Measurements from ENCODE around the gene TNFRSF12A.

TNFRSF12A gene

GRCh38 chr16:3020247-3020603, at the start of gene TNFRSF12A:
Gene TNFRSF12A, plus strand, starts transcription at chr16:3020368. Its CDS starts 30 bp downstream, at chr16:3020398.
- DNase-seq (ENCODE audit: low read depth in 2 of 2, low spot score in 1 of 2): peak in 1 of 2 donors; percentile 54

DNA sequence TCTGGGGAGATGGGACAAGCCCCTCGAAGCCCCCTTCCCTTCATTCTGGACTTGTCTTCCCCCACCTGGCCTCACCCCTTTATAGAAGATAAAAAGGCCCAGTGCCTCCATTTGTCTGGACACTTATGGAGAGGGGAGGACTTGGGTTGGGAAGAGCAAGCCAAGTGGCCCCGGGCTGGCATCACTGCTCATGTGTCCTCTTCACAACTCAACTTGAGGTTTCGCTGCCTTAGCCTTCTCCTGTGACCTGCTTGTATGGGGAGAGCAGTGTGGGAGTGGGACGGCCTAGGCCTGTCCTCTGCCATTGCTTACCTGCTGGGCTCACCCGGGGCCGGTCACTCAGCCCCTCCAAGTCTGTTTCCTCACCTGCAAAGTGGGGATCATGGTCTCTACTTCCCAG, 49.6 kb upstream of the TNFRSF12A start:
- DNase-seq (ENCODE audit: low read depth in 2 of 2, low spot score in 1 of 2): no peak

GRCh38 chr16:2971134-2971984, 48.8 kb upstream of the TNFRSF12A start:
- no peak for DNase-seq (ENCODE audit: low read depth in 2 of 2, low spot score in 1 of 2)

- DNase-seq (ENCODE audit: low read depth in 2 of 2, low spot score in 1 of 2): no peak
Measured at GRCh38 chr16:2971985-2972784, 48.0 kb upstream of the TNFRSF12A start.

DNA sequence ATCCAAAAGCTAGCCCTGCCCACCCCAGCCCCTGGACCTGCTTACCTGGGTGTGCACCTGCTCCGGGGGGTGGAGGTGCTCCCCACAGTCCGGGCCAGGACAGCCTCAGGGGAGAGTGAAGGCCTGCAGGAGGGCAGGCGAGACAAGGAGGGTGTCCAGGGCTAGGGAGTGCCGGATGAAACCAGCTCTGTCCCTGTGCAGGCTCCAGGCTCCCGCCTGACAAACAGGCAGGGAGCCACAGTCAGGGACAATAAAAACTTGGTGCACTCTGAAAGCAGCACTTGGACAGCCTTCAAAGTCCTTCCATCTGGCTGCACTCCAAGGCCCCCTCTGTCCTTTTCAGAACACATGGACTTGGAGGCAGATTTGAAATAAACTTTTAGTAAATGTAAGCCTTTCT, 47.1 kb upstream of the TNFRSF12A start:
- DNase-seq (ENCODE audit: low read depth in 2 of 2, low spot score in 1 of 2): no peak

DNA sequence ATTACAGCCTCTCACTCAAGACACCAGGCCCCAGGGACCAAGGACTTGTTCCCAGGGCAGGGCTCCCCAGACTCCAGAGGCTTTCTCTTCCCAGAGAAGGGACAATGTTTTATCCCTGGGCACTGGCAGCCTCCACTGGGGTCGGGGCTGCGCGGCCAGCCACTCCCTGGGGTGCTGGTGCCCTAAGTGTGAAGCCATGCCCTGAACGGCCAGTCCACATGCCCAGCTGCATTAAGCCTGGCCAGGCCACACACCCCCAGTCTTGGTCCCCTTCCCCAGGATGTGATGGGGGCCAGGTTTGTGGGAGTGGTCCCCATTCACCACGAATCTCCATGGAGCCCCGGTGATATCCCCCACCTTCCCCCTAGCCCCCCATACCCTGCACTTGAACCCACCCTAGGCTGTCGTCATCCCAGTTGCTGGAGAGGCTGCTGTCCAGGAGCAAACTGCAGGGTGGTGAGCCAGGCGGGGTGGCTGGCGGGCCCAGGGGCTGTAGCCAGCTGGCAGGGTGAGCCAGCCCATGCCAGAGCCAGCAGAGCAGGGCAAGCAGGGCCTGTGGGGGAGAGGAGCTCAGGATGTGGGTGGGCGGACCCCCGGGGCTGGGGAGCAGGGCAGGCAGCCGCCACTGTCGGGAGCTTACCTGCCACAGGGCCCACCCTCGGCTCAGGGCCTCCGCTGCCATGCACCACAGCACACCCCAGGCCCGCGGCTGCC, 46.4 kb upstream of the TNFRSF12A start:
- no peak for DNase-seq (ENCODE audit: low read depth in 2 of 2, low spot score in 1 of 2)

- no peak for DNase-seq (ENCODE audit: low read depth in 2 of 2, low spot score in 1 of 2)
Measured at GRCh38 chr16:2974319-2975056, 45.7 kb upstream of the TNFRSF12A start.

GRCh38 chr16:2975161-2975795, 44.9 kb upstream of the TNFRSF12A start:
- no peak for DNase-seq (ENCODE audit: low read depth in 2 of 2, low spot score in 1 of 2)

- no peak for DNase-seq (ENCODE audit: low read depth in 2 of 2, low spot score in 1 of 2)
Measured at GRCh38 chr16:2976201-2976600, 44.0 kb upstream of the TNFRSF12A start.

DNA sequence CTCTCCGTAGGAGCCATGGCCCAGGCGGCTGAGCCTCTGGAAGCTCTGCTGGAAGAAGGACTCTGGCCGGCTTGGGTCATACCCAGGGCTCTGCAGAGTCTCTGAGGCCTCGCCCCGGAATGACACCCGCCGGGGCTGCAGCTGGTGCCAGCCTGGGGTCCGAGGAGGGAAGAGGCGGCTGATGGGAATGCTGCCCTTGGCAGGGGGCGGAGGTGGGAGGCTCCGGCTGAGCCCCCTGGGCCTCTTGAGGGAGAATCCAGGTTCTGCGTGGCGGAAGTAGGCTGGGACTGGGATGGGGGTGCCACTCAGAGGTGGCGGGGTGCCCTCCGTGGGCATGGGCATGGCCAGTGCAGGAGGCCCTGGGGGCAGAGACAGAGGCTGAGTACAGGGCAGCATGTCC, 43.5 kb upstream of the TNFRSF12A start:
- no peak for DNase-seq (ENCODE audit: low read depth in 2 of 2, low spot score in 1 of 2)

DNA sequence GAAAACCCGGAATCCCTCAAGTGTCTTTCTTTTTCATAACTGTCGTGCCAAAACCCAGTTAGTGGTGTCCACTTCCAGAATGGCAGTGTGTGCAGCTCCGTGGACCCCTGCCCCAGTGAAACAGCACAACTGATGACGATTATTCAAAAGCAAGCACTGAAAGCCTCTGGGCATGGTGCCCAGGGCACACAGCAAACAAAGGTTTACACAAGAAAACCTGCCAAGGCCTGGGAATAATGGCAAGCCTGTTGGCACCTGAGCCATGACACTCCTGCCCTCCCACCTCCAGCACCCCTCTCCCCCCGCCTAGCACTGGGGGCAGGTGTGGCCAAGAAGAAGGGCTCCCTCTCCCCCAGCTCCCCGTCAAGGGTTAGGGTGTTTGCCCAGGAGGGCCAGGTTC, 42.7 kb upstream of the TNFRSF12A start:
- no peak for DNase-seq (ENCODE audit: low read depth in 2 of 2, low spot score in 1 of 2)

GRCh38 chr16:2979669-2980226, 40.4 kb upstream of the TNFRSF12A start:
- no peak for DNase-seq (ENCODE audit: low read depth in 2 of 2, low spot score in 1 of 2)

GRCh38 chr16:2980227-2981176, 39.7 kb upstream of the TNFRSF12A start, which contains the start of gene PKMYT1:
Gene PKMYT1, minus strand, starts transcription at chr16:2980446. Its CDS starts 789 bp downstream, at chr16:2979657.
- peak; percentile 85 to 86 for DNase-seq (ENCODE audit: low read depth in 2 of 2, low spot score in 1 of 2)

DNA sequence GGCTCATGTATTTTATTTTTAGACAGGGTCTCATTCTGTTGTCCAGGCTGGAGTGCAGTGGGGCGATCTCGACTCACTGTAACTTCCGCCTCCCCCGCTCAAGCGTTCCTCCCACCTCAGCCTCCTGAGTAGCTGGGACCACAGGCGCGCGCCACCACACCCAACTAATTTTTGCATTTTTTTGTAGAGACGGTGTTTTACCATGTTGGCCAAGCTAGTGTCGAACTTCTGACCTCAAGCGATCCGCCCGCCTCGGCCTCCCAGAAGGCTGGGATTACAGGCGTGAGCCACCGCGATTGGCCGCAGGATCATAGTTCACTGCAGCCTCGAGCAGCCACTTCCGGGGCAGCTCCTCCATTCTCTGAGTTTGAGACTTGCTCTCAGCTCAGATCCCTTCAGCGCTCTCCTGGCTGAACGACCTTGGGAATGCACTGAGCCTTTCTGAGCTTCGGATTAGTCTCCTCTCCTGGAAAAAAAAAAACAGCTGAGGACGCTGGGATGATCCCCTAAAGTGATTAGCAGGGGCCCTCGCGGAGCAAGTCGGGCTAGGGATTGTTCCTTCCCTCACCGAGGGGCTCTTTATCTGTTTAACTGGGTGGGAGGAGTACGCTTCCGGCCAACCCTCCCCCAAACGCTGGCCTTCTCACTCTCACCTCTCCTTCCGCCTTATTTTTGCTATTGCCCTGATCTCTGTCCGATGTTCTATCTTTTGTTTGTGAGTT, 38.8 kb upstream of the TNFRSF12A start:
- DNase-seq (ENCODE audit: low read depth in 2 of 2, low spot score in 1 of 2): no peak

GRCh38 chr16:2981899-2982250, 38.3 kb upstream of the TNFRSF12A start:
- DNase-seq (ENCODE audit: low read depth in 2 of 2, low spot score in 1 of 2): no peak

DNA sequence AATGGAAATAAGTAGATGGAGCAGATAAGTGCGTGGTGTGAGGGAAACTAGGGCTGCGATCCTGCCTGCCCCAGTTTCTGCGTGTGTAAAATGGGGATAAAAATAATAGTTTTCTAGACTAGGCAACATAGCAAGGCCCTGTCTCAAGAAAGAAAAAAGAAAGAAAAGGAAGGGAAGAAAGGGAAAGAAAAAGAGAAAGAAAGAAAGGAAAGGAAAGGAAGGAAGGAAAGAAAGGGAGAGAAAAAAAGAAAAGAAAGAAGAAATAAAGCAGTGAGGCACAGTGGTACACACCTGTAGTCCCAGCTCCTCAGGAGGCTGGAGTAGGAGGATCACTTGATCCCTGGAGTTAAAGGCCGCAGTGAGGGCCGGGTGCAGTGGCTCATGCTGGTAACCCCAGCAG, 37.8 kb upstream of the TNFRSF12A start:
- DNase-seq (ENCODE audit: low read depth in 2 of 2, low spot score in 1 of 2): no peak

- DNase-seq (ENCODE audit: low read depth in 2 of 2, low spot score in 1 of 2): peak in 1 of 2 donors; percentile 35
Measured at GRCh38 chr16:2983706-2984136, 36.4 kb upstream of the TNFRSF12A start.

DNA sequence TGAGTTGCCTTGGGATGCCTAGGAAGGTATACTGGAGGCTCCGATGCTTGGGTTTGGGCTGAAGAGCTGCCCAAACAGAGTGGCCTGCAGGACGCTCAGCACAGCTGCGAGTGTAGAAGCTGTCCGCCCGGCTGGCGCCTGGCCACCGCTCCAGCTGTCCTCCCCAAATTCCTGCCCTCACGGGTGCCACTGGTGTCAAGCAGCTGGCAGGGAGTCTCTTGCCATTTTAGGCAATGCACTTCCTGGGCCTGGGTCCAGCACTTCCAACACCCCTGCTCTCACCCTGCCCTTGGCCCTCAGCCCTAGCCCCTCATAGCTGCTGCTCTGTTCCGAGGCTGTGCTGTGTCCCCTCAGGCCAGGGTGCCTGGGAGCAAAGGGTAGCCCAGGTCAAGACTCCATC, 34.7 kb upstream of the TNFRSF12A start:
- no peak for DNase-seq (ENCODE audit: low read depth in 2 of 2, low spot score in 1 of 2)

Measured in stimulated activated CD8-positive, alpha-beta memory T cell treated with anti-CD3 and anti-CD28 coated beads, Interleukin-4, amount 100 ng/mL, for 4 hours (primary cell).